GM19397 (cell line): ENCODE data around the gene NPAS2.

Experiments used
- ATAC-seq: cut with Tn5 transposase; IDR thresholded peaks from one replicate; pipeline ENCODE4 v1.9.1; 2021; ENCODE audit warnings: mild to moderate bottlenecking, moderate library complexity; ENCODE audit not compliant: unreplicated experiment

The NPAS2 gene

GRCh38 chr2:101037161-101037755 is 217.3 kb downstream of the NPAS2 start:
- no peak for ATAC-seq

- no peak for ATAC-seq
These were observed 218.7 kb downstream of the NPAS2 start for GRCh38 chr2:101038455-101039255.

GRCh38 chr2:101040072-101040471 is 220.1 kb downstream of the NPAS2 start:
- ATAC-seq: no peak

GRCh38 chr2:101040761-101041160 is 220.8 kb downstream of the NPAS2 start:
- no peak for ATAC-seq

GRCh38 chr2:101041413-101041812 is 221.5 kb downstream of the NPAS2 start:
- no peak for ATAC-seq

GRCh38 chr2:101045330-101045729 is 225.4 kb downstream of the NPAS2 start:
- no peak for ATAC-seq
